GM12892 (cell line): ENCODE data around the gene BFSP1.

ENCODE experiments used
- POLR2A ChIP-seq: IDR thresholded peaks from 2 replicates; pipeline ENCODE4 v1.6.1; 2011; ENCODE audit warnings: low read depth, low read length, control low read depth
- POLR2AphosphoS5 ChIP-seq: IDR thresholded peaks from 2 replicates; pipeline ENCODE4 v1.6.1; 2011; ENCODE audit warnings: low read depth, low read length, control low read depth
- TAF1 ChIP-seq: IDR thresholded peaks from 2 replicates; pipeline ENCODE4 v1.6.1; 2011; ENCODE audit warnings: low read depth, mild to moderate bottlenecking, control low read depth, low read length, borderline replicate concordance

DNA sequence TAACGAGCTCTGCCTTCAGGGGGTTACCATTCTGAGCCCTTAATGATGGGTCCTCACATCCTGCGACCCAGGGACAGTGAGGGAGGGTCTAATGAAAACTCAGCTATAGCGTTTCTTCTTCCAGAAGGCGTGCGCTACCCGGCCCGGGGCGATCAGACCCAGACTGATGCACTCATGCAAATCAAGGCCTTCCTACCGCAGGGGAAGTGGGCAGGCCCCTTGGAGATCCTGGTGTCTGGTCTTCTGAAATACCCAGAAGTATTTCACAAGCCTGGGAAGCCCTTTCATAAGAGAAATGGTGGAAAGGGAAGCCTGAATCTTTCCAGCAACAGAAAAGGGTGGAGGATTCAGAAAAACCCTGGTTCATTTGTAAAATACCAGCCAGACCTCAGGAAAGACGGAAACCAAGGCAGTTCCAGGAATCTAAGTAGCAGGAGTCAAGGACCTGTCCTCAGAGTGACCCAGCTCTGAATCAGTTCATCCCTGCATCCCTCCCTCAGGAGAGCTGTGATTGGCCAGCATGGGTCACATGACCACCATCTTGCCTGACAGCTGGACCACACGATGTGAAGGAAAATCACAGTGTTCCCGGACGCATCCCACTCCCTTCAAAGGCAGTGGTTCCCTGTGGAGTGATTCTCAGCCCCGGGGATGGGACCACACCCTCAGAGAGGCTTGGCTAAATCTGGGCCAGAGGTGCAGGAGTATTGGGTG is 12.7 kb downstream of the BFSP1 start:
- TF ChIP-seq POLR2A (no peak), TAF1 (no peak), POLR2AphosphoS5 (no peak)
